Colon (tissue), 2 donors: Measurements from ENCODE around the gene PRKCE.

Source experiments
- FAIRE-seq: peaks from 2 replicates; lab custom pipeline; 2012; peaks lifted over from hg19 to GRCh38; lab: Jason Lieb, UNC
- donor health status: control.
- donor health status: control.

Gene PRKCE

GRCh38 chr2:45813003-45813941, 161.8 kb downstream of the PRKCE start:
- FAIRE-seq: no peak

GRCh38 chr2:45814488-45814887, 163.0 kb downstream of the PRKCE start:
- FAIRE-seq: no peak

- FAIRE-seq: no peak
Measured at GRCh38 chr2:45814951-45815621, 163.6 kb downstream of the PRKCE start.

- FAIRE-seq: no peak
Measured at GRCh38 chr2:45816272-45816671, 164.8 kb downstream of the PRKCE start.

- no peak for FAIRE-seq
Measured at GRCh38 chr2:45818591-45818990, 167.1 kb downstream of the PRKCE start.

GRCh38 chr2:45820048-45820447, 168.6 kb downstream of the PRKCE start:
- FAIRE-seq: no peak

GRCh38 chr2:45821558-45822271, 170.2 kb downstream of the PRKCE start:
- FAIRE-seq: no peak

GRCh38 chr2:45822272-45822630, 170.8 kb downstream of the PRKCE start:
- FAIRE-seq: no peak

- FAIRE-seq: no peak
Measured at GRCh38 chr2:45823723-45824206, 172.3 kb downstream of the PRKCE start.

- no peak for FAIRE-seq
Measured at GRCh38 chr2:45825001-45825651, 173.7 kb downstream of the PRKCE start.

GRCh38 chr2:45826460-45826859, 175.0 kb downstream of the PRKCE start:
- no peak for FAIRE-seq

GRCh38 chr2:45826884-45827635, 175.6 kb downstream of the PRKCE start:
- FAIRE-seq: no peak

GRCh38 chr2:45830322-45830721, 178.8 kb downstream of the PRKCE start:
- FAIRE-seq: no peak

GRCh38 chr2:45833301-45833967, 182.0 kb downstream of the PRKCE start:
- FAIRE-seq: no peak

GRCh38 chr2:45833968-45834344, 182.5 kb downstream of the PRKCE start:
- FAIRE-seq: no peak

- no peak for FAIRE-seq
Measured at GRCh38 chr2:45834372-45834771, 182.9 kb downstream of the PRKCE start.

GRCh38 chr2:45834858-45835257, 183.4 kb downstream of the PRKCE start:
- FAIRE-seq: no peak

GRCh38 chr2:45836316-45836715, 184.8 kb downstream of the PRKCE start:
- no peak for FAIRE-seq

- no peak for FAIRE-seq
Measured at GRCh38 chr2:45836740-45837139, 185.3 kb downstream of the PRKCE start.

GRCh38 chr2:45837812-45838341, 186.4 kb downstream of the PRKCE start:
- no peak for FAIRE-seq
